Measurements from ENCODE around the gene TRPM3.

The TRPM3 gene

GRCh38 chr9:70784456-70784855, 337.0 kb downstream of the TRPM3 start:
- in situ Hi-C loops (cut with MboI; ENCODE audit: low pct_unique_long_range_greater_than_20kb, low sequenced_read_pairs, unreplicated experiment) = no loop called here
- TF ChIP-seq CTCF (IDR thresholded peaks at IDR 0.05; ENCODE audit: extremely low read depth, insufficient read depth, missing control alignments) = no peak
- DNase-seq (ENCODE audit: low spot score) = no peak

- no peak for TF ChIP-seq CTCF (IDR thresholded peaks at IDR 0.05; ENCODE audit: extremely low read depth, insufficient read depth, missing control alignments)
- in situ Hi-C loops (cut with MboI; ENCODE audit: low pct_unique_long_range_greater_than_20kb, low sequenced_read_pairs, unreplicated experiment) = no loop called here
- no peak for DNase-seq (ENCODE audit: low spot score)
Observed at GRCh38 chr9:70778568-70778967, 342.9 kb downstream of the TRPM3 start.

- in situ Hi-C loops (cut with MboI; ENCODE audit: low pct_unique_long_range_greater_than_20kb, low sequenced_read_pairs, unreplicated experiment) = no loop called here
- TF ChIP-seq CTCF (IDR thresholded peaks at IDR 0.05; ENCODE audit: extremely low read depth, insufficient read depth, missing control alignments) = no peak
- no peak for DNase-seq (ENCODE audit: low spot score)
Observed at GRCh38 chr9:70773579-70773978, 347.8 kb downstream of the TRPM3 start.

GRCh38 chr9:70772601-70773000, 348.8 kb downstream of the TRPM3 start:
- no peak for DNase-seq (ENCODE audit: low spot score)
- no peak for TF ChIP-seq CTCF (IDR thresholded peaks at IDR 0.05; ENCODE audit: extremely low read depth, insufficient read depth, missing control alignments)
- in situ Hi-C loops (cut with MboI; ENCODE audit: low pct_unique_long_range_greater_than_20kb, low sequenced_read_pairs, unreplicated experiment) = no loop called here

- in situ Hi-C loops (cut with MboI; ENCODE audit: low pct_unique_long_range_greater_than_20kb, low sequenced_read_pairs, unreplicated experiment) = no loop called here
- no peak for TF ChIP-seq CTCF (IDR thresholded peaks at IDR 0.05; ENCODE audit: extremely low read depth, insufficient read depth, missing control alignments)
- no peak for DNase-seq (ENCODE audit: low spot score)
Observed at GRCh38 chr9:70765946-70766345, 355.5 kb downstream of the TRPM3 start.

GRCh38 chr9:70761139-70761670, 360.2 kb downstream of the TRPM3 start:
- DNase-seq (ENCODE audit: low spot score) = no peak
- no peak for TF ChIP-seq CTCF (IDR thresholded peaks at IDR 0.05; ENCODE audit: extremely low read depth, insufficient read depth, missing control alignments)
- in situ Hi-C loops (cut with MboI; ENCODE audit: low pct_unique_long_range_greater_than_20kb, low sequenced_read_pairs, unreplicated experiment) = no loop called here

- no peak for TF ChIP-seq CTCF (IDR thresholded peaks at IDR 0.05; ENCODE audit: extremely low read depth, insufficient read depth, missing control alignments)
- no peak for DNase-seq (ENCODE audit: low spot score)
- in situ Hi-C loops (cut with MboI; ENCODE audit: low pct_unique_long_range_greater_than_20kb, low sequenced_read_pairs, unreplicated experiment) = no loop called here
Observed at GRCh38 chr9:70760228-70760627, 361.2 kb downstream of the TRPM3 start.
